ENCODE data around the gene EDEM3. TPM values are rescaled to one million over a fixed set of nuclear protein-coding genes. Genes with fewer than 3 reads are reported as not detected.

EDEM3 gene
- polyA plus RNA-seq, 1 donor from 2014 or later: 49.5 TPM

DNA sequence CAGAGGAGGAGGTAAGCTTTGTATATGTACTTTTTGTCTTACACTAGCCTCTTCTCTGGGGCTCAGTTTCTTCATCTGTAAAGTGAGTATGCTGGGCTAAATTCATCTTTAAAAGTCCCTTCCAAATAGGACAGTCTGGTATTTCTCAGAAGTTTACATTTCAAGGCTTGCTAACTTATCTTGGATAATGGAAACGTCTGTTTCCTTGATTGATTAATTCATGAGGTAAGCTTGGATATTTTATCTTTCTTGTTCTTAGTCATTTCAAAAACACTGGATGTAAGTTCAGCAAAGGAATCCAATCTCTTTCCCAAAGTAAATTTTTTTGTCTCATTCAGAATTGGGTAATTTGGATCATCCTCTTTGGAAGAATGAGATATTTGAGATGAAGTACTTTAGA, 111.0 kb downstream of the EDEM3 start:
- no peaks in the 10 kb centered on the region for H3K9me2 ChIP-seq (ENCODE audit: insufficient read depth, low read length)
- no peak for TF ChIP-seq CTCF (IDR thresholded peaks at IDR 0.05; ENCODE audit: poor library complexity, severe bottlenecking)
- TF ChIP-seq REST (IDR thresholded peaks at IDR 0.05; ENCODE audit: borderline replicate concordance): no peak
- TF ChIP-seq TAF1 (IDR thresholded peaks at IDR 0.05; ENCODE audit: low read depth): no peak
- no peak for TF ChIP-seq EZH2 (IDR thresholded peaks at IDR 0.05; ENCODE audit: borderline replicate concordance, insufficient read depth, low read length, poor library complexity, severe bottlenecking)
- H3K9ac ChIP-seq (ENCODE audit: low read length): no peak overlapping the region
- H3K4me2 ChIP-seq (ENCODE audit: low read length): no peak overlapping the region
- H3K4me3 ChIP-seq (ENCODE audit: low read length): no peak overlapping the region
- H3F3A ChIP-seq (ENCODE audit: insufficient read depth, low read length, poor library complexity, severe bottlenecking): no peaks in the 10 kb centered on the region
- no peaks in the 10 kb centered on the region for H3K27me3 ChIP-seq (ENCODE audit: insufficient read depth, low read depth, low read length)
- no peak overlapping the region for H3K27ac ChIP-seq (ENCODE audit: low read length)
- H3K79me2 ChIP-seq (replicated peaks; ENCODE audit: insufficient read depth, low read length): no peaks in the 10 kb centered on the region
- H3K9me3 ChIP-seq (ENCODE audit: low read length): no peaks in the 10 kb centered on the region
- H4K20me1 ChIP-seq (ENCODE audit: insufficient read depth): no peaks in the 10 kb centered on the region
- H3K36me3 ChIP-seq (ENCODE audit: insufficient read depth, low read length): no peaks in the 10 kb centered on the region
- no peak overlapping the region for H2AFZ ChIP-seq (ENCODE audit: low read depth, low read length)

- TF ChIP-seq EZH2 (IDR thresholded peaks at IDR 0.05; ENCODE audit: borderline replicate concordance, insufficient read depth, low read length, poor library complexity, severe bottlenecking) (no peak), RAD21 (conservative IDR thresholded peaks at IDR 0.05) (no peak), CTCF (IDR thresholded peaks at IDR 0.05; ENCODE audit: poor library complexity, severe bottlenecking) (no peak), SMC3 (conservative IDR thresholded peaks at IDR 0.05; ENCODE audit: poor library complexity) (no peak), EP300 (conservative IDR thresholded peaks at IDR 0.05; ENCODE audit: poor library complexity, severe bottlenecking) (no peak), POLR2AphosphoS5 (IDR thresholded peaks at IDR 0.05) (no peak), TAF1 (IDR thresholded peaks at IDR 0.05; ENCODE audit: low read depth) (no peak), REST (IDR thresholded peaks at IDR 0.05; ENCODE audit: borderline replicate concordance) (no peak), MXI1 (conservative IDR thresholded peaks at IDR 0.05; ENCODE audit: poor library complexity, severe bottlenecking) (no peak)
- H3K36me3 ChIP-seq (ENCODE audit: insufficient read depth, low read length): no peaks in the 10 kb centered on the region
- no peaks in the 10 kb centered on the region for H3K27me3 ChIP-seq (ENCODE audit: insufficient read depth, low read depth, low read length)
- no peak overlapping the region for H2AFZ ChIP-seq (ENCODE audit: low read depth, low read length)
- H4K20me1 ChIP-seq (ENCODE audit: insufficient read depth): no peaks in the 10 kb centered on the region
- H3K4me2 ChIP-seq (ENCODE audit: low read length): no peak overlapping the region
- H3F3A ChIP-seq (ENCODE audit: insufficient read depth, low read length, poor library complexity, severe bottlenecking): no peaks in the 10 kb centered on the region
- H3K27ac ChIP-seq (ENCODE audit: low read length): no peak overlapping the region
- H3K9me2 ChIP-seq (ENCODE audit: insufficient read depth, low read length): no peaks in the 10 kb centered on the region
- no peaks in the 10 kb centered on the region for H3K9me3 ChIP-seq (ENCODE audit: low read length)
- H3K4me3 ChIP-seq (ENCODE audit: low read length): no peak overlapping the region
- H3K9ac ChIP-seq (ENCODE audit: low read length): no peak overlapping the region
- H3K79me2 ChIP-seq (replicated peaks; ENCODE audit: insufficient read depth, low read length): no peaks in the 10 kb centered on the region
These were observed 112.8 kb downstream of the EDEM3 start for GRCh38 chr1:184641894-184642293.
